NCI-H526 (cell line): Measurements from ENCODE around the gene PCDHB11.
"Not testable (repeated sequence)": the region's sequence is repeated elsewhere in the genome, so short reads cannot be mapped to it uniquely, and the experiment has no call there.

Experiments
- DNase-seq, 2 experiments: peaks; one replicate each; lab custom pipeline; 2025; lab: John Stamatoyannopoulos, UW

PCDHB11 gene

DNA sequence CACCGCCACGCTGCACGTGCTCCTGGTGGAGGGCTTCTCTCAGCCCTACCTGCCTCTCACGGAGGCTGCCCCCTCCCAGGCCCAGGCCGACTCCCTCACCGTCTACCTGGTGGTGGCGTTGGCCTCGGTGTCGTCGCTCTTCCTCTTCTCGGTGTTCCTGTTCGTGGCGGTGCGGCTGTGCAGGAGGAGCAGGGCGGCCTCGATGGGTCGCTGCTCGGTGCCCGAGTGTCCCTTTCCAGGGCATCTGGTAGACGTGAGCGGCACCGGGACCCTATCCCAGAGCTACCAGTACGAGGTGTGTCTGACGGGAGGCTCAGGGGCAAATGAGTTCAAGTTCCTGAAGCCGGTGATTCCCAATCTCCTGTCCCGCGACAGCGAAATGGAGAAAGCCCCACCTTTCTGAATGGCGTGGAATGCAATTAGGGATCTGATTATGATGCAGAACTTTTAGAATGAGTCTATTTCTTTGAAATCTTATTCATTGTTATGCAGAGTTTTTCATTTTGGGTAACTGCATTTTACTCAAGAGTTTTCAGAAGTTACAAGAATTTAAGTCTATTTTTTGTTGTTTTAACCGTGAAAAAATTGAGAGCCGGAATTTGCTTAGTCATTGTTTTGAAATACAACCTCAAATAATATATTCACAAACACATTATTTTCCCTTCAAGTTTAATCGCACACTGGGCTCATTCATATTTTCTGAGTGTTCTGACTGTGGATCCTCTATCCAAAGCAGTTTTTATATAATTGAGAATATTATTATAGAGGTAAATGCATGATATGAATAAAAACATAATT lies 37.3 kb downstream of the PCDHB11 start:
- no peak for DNase-seq

DNA sequence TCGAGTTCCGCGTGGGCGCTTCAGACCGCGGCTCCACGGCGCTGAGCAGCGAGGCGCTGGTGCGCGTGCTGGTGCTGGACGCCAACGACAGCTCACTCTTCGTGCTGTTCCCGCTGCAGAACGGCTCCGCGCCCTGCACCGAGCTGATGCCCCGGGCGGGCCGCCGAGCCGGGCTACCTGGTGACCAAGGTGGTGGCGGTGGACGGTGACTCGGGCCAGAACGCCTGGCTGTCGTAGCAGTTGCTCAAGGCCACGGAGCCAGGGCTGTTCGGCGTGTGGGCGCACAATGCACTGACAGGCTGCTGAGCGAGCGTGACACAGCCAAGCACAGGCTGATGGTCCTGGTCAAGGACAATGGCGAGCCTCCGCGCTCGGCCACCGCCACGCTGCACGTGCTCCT lies 42.1 kb downstream of the PCDHB11 start:
- DNase-seq, result no peak

DNA sequence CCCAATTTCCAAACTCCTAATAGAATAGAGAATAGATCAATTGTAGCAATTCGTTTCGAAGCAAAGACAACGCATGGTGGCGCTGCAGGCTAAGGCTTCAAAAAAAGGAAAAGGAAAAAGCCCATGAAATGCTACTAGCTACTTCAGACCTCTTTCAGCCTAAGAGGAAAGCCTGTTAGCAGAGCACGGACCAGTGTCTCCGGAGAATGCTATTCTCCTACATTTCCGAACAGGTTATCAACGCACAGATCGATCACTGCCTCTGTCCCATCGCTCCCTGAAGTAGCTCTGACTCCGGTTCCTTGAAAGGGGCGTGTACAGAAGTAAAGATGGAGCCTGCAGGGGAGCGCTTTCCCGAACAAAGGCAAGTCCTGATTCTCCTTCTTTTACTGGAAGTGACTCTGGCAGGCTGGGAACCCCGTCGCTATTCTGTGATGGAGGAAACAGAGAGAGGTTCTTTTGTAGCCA lies 45.9 kb downstream of the PCDHB11 start, which contains the start of gene PCDHB15:
TSS of gene PCDHB15 (plus strand) at position 146 of the 468 bp plus-strand sequence. CDS start at position 330, 184 bp downstream.
- peak; percentile 7 to 42 for DNase-seq

DNA sequence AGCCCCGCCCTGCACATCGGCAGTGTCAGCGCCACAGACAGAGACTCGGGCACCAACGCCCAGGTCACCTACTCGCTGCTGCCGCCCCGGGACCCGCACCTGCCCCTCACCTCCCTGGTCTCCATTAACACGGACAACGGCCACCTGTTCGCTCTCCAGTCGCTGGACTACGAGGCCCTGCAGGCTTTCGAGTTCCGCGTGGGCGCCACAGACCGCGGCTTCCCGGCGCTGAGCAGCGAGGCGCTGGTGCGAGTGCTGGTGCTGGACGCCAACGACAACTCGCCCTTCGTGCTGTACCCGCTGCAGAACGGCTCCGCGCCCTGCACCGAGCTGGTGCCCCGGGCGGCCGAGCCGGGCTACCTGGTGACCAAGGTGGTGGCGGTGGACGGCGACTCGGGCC lies 47.5 kb downstream of the PCDHB11 start:
- not testable (repeated sequence) for DNase-seq

DNA sequence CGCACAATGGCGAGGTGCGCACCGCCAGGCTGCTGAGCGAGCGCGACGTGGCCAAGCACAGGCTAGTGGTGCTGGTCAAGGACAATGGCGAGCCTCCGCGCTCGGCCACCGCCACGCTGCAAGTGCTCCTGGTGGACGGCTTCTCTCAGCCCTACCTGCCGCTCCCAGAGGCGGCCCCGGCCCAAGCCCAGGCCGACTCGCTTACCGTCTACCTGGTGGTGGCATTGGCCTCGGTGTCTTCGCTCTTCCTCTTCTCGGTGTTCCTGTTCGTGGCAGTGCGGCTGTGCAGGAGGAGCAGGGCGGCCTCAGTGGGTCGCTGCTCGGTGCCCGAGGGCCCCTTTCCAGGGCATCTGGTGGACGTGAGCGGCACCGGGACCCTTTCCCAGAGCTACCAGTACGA lies 48.0 kb downstream of the PCDHB11 start:
- DNase-seq, result not testable (repeated sequence)

DNA sequence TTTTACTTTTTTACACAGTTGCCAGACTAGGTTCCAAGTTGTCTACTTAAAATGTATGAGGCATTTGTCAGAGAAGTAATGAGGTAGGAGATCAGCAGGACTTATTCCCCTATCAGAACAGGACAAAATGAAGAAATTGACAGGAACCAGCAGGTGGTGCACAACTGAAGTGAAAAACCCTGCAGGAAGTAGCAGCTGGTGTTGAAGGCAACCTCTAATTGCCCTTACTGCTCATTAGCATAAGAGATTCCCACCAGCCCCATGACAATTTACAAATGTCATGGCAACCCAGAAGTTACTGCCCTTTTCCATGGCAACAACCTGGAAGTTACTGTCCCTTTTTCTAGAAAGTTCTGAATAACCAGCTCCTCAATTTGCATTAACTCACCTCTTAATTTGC lies 51.1 kb downstream of the PCDHB11 start:
- DNase-seq, result peak; percentile 33 to 41
